Stimulated activated CD8-positive, alpha-beta memory T cell treated with anti-CD3 and anti-CD28 coated beads, Interleukin-15, amount 100 ng/mL, for 4 hours (primary cell): ENCODE results near the gene TAS1R3.
"Not testable (repeated sequence)": the region's sequence is repeated elsewhere in the genome, so short reads cannot be mapped to it uniquely, and the experiment has no call there.

Source experiments
- DNase-seq, 2 donors: peaks; one replicate each; pipeline ENCODE4 v3.0.0-alpha.2; 2020; ENCODE audit warnings: low read depth in 2 of 2

TAS1R3 gene

GRCh38 chr1:1309251-1310108 is 21.6 kb upstream of the TAS1R3 start:
- no peak for DNase-seq

- DNase-seq: no peak
These were observed 21.0 kb upstream of the TAS1R3 start for GRCh38 chr1:1310109-1310385.

GRCh38 chr1:1310476-1311053 is 20.5 kb upstream of the TAS1R3 start:
- DNase-seq: no peak

- no peak for DNase-seq
These were observed 19.7 kb upstream of the TAS1R3 start for GRCh38 chr1:1311107-1312104.

- DNase-seq: no peak
These were observed 18.4 kb upstream of the TAS1R3 start for GRCh38 chr1:1312450-1313314.

GRCh38 chr1:1313500-1314236 is 17.4 kb upstream of the TAS1R3 start:
- no peak for DNase-seq

- no peak for DNase-seq
These were observed 16.9 kb upstream of the TAS1R3 start for GRCh38 chr1:1314237-1314586.

GRCh38 chr1:1314678-1315335 is 16.3 kb upstream of the TAS1R3 start:
- no peak for DNase-seq

- DNase-seq: no peak
These were observed 15.6 kb upstream of the TAS1R3 start for GRCh38 chr1:1315435-1315954.

- DNase-seq: not testable (repeated sequence)
These were observed 14.9 kb upstream of the TAS1R3 start for GRCh38 chr1:1316199-1316598.

GRCh38 chr1:1317420-1317819 is 13.7 kb upstream of the TAS1R3 start:
- DNase-seq: no peak

- DNase-seq: no peak
These were observed 12.9 kb upstream of the TAS1R3 start for GRCh38 chr1:1318131-1318652.

GRCh38 chr1:1318777-1319645 is 12.1 kb upstream of the TAS1R3 start:
- DNase-seq: no peak

- no peak for DNase-seq
These were observed 11.5 kb upstream of the TAS1R3 start for GRCh38 chr1:1319646-1319941.

GRCh38 chr1:1320666-1321448 is 10.2 kb upstream of the TAS1R3 start:
- DNase-seq: no peak

GRCh38 chr1:1321477-1321876 is 9.6 kb upstream of the TAS1R3 start:
- DNase-seq: no peak

- DNase-seq: no peak
These were observed 8.7 kb upstream of the TAS1R3 start for GRCh38 chr1:1322418-1322817.

GRCh38 chr1:1322952-1323351 is 8.1 kb upstream of the TAS1R3 start:
- DNase-seq: no peak
